ENCODE results near the gene EDN1.

- TF ChIP-seq SMC3 (IDR thresholded peaks at IDR 0.05; ENCODE audit: low read length) (no peak), MAZ (IDR thresholded peaks at IDR 0.05; ENCODE audit: borderline replicate concordance, low read depth, low read length) (no peak), MAZ (CRISPR knock-in tag; IDR thresholded peaks at IDR 0.05; ENCODE audit: low read depth) (no peak), ATF3 (CRISPR knock-in tag; IDR thresholded peaks at IDR 0.05) (no peak), ZNF362 (CRISPR knock-in tag; IDR thresholded peaks at IDR 0.05; ENCODE audit: borderline replicate concordance) (no peak), CHCHD3 (CRISPR knock-in tag; IDR thresholded peaks at IDR 0.05) (no peak), BRD4 (CRISPR knock-in tag; IDR thresholded peaks at IDR 0.05) (no peak), SUZ12 (IDR thresholded peaks at IDR 0.05; ENCODE audit: low read depth, low read length) (no peak), SIN3A (IDR thresholded peaks at IDR 0.05; ENCODE audit: borderline replicate concordance, low read depth, low read length) (no peak)
Observed at GRCh38 chr6:12266571-12266970, 23.6 kb upstream of the EDN1 start.
